Body of pancreas (tissue), 4 donors: Measurements from ENCODE around the gene URB2.

Experiments used
- CTCF ChIP-seq, 7 experiments: fragments of 450-650 bp in 4 of 7; fragments of 200-600 bp in 3 of 7; sonication (generic) in 3 of 7; IDR thresholded peaks; one replicate each; pipeline ENCODE4 v1.5.1; 2016 to 2019; ENCODE audit warnings: antibody characterized with exemption in 7 of 7
- POLR2A ChIP-seq, 3 donors: fragments of 450-650 bp; IDR thresholded peaks; one replicate each; pipeline ENCODE4 v1.6.1; 2016; ENCODE audit warnings: antibody characterized with exemption in 3 of 3, mild to moderate bottlenecking in 2 of 3

- TF ChIP-seq POLR2A (IDR thresholded peaks at IDR 0.05) (no peak), CTCF (IDR thresholded peaks at IDR 0.05) (no peak)
These were observed 25.8 kb upstream of the URB2 start for GRCh38 chr1:229600229-229600628.
